HG03103 (cell line): ENCODE measurements around the gene CHTOP.
"Not testable (repeated sequence)": the region's sequence is repeated elsewhere in the genome, so short reads cannot be mapped to it uniquely, and the experiment has no call there.

Experiments
- ATAC-seq: cut with Tn5 transposase; IDR thresholded peaks from one replicate; pipeline ENCODE4 v1.9.1; 2021; ENCODE audit warnings: low read depth; ENCODE audit not compliant: unreplicated experiment

CHTOP gene

DNA sequence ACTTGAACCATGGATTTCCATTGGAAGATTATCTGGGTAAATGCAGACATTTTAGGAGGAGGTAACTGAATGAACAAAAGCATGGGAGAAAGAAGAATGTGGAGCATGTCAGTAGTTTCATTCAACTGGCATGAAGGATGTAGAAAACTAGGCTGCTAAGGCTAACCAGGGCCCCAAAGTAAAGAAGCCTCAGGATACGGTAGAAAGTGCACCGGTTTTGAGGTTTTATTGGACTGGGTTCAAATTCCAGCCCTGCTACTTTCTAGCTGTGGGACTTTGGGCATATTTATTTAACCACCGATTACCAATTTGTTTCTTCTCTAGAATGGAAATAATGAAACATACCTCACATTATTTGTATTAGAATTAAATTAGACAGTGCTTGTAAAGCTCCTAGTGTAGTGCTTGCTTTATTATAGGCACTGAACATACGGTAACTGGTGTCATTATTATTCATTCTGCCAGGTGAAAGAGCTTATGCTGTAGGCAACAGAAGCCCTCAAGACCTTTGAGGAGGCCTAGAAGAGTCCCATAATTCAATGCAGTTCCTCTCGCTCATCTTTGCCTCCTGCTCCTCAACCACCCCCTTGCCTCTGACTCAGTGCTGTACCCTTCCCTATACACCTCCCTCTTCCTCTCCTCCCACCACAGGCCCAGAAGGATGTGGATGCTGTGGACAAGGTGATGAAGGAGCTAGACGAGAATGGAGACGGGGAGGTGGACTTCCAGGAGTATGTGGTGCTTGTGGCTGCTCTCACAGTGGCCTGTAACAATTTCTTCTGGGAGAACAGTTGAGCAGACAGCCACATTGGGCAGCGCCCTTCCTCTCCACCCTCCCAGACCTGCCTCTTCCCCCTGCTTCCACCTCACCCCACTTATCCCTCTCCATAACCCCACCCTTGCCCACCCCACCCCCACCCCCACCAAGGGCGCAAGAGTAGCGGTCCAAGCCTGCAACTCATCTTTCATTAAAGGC, 2.5 kb upstream of the CHTOP start:
- no peak for ATAC-seq

DNA sequence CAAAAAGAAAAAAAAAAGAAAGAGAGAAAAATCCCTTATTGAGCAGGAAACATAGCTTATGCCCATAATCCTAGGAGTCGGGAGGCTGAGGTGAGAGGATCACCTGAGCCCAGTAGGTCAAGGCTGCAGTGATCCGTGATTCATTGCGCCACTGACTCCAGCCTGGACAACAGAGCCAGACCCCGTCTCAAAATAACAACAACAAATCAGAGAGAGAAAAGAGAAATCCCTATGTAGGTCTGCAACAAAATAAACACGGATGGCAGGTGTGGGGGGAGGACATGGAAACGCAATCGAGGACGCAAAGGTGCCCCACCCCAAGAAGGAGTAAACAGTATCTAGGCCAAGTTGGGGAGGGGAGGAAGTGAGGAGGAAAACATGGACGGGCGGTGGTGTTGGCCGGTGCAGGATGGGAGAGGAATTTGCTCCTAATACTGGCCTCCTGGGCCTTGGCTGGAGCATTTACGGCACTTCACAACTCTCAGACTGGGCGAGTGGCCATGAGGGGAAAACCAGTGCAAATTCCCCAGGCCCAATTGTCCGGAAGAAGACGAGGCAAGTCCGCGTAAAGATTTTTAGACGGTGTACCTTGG, 609 bp upstream of the CHTOP start:
- ATAC-seq, result no peak

DNA sequence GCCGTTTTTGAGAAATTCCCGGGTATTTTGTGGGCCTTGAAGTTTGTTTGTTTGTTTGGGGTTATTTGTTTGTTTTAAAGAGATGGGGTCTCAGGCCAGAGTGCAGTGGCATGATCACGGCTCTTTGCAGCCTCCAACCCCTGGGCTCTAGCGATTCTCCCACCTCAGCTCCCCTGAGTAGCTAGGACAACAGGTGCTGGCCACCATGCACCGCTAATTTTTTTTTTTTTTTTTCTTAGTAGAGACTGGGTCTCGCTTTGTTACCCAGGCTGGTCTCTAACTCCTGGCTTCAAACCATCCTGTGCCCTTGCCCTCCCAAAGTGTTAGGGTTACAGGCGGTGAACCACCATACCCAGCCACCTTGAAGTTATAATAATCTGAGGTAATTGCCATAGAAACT, 2.0 kb downstream of the CHTOP start:
- no peak for ATAC-seq

DNA sequence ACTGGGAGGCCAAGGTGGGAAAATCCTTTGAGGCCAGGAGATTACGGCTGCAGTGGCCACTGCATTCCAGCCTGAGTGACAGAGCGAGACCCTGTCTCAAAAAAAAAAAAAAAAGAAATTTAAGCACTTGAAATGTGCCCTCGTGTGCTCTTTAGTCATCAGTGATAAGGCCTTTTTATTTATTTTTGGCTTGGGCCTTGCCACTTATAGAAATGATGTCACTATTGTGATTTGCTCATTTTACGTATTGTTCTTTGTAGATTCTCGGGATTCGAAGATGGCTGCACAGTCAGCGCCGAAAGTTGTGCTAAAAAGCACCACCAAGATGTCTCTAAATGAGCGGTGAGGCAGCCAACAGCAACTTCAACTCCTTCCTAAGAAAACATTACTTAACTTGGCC, 2.4 kb downstream of the CHTOP start:
- no peak for ATAC-seq

DNA sequence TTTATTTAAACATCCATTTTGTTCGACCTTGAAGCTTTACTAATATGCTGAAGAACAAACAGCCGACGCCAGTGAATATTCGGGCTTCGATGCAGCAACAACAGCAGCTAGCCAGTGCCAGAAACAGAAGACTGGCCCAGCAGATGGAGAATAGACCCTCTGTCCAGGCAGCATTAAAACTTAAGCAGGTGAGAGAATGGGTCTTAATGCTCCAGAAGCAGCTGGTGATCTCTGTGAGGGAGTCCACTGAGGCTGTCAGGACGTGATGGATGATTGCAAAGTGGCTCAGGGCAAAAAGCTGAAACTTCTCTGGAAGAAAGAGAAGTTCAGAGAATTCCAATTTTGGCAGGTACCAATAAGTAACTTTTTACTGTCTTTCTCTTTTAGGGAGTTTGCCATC, 4.4 kb downstream of the CHTOP start:
- ATAC-seq, result no peak

DNA sequence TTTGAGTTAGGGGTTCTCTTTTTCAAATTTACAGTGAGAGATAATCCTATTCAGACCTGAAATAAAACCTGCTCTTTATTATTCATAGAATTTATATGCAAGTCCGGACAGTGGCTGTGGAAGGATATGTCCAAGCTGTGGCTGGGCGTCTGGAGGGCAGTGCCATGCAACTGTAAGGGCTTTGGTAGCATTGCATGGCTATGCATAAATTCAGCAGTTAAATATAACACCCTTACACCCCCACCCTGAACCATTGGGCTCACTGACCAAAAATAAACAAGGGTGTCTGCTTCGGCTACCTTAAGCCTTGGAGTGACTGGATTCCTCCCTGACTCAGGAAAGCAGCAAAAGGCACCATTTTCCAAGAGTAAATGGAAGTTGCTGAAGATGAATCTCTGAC, 5.4 kb downstream of the CHTOP start:
- no peak for ATAC-seq

DNA sequence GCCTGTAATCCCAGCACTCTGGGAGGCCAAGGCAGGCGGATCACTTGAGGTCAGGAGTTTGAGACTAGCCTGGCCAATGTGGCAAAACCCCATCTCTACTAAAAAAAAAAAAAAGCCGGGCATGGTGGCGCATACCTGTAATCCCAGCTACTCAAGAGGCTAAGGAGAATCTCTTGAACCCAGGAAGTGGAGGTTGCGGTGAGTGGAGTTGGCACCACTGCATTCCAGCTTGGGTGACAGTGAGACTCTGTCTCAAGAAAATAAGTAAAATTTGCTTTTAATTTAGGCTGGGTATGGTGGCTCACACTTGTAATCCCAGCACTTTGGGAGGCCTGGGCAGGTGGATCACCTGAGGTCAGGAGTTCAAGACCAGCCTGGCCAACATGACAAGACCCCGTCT, 6.3 kb downstream of the CHTOP start:
- not testable (repeated sequence) for ATAC-seq

DNA sequence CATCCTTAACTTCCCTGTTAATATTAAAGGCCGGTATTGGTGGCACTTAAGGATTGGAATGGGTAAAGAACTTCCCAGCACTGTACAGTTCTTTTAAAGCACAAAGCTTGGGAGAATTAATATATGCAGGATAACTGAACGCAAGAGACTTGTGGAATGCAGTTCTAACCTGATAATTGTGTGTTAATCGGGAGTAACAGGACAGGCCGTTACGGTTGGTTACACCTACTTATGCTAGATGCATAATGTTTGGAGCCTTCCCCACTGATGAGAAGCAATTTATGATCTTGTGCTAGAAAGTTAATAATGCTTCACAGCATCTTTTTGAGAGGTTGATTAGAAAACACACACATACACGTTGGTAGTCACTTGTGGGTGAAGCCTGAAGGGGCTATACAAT, 7.0 kb downstream of the CHTOP start:
- ATAC-seq, result no peak

DNA sequence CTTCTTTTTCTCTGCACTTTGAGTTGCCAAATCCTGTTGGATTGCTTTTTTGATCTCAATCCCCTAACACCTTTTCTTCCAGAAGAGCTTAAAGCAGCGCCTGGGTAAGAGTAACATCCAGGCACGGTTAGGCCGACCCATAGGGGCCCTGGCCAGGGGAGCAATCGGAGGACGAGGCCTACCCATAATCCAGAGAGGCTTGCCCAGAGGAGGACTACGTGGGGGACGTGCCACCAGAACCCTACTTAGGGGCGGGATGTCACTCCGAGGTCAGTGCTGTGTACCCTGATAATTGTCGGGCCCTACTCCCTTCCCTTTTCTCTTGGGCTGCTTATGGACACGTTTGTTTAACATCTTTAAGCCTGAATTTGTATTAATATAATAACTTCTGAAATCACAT, 8.3 kb downstream of the CHTOP start:
- ATAC-seq, result no peak

DNA sequence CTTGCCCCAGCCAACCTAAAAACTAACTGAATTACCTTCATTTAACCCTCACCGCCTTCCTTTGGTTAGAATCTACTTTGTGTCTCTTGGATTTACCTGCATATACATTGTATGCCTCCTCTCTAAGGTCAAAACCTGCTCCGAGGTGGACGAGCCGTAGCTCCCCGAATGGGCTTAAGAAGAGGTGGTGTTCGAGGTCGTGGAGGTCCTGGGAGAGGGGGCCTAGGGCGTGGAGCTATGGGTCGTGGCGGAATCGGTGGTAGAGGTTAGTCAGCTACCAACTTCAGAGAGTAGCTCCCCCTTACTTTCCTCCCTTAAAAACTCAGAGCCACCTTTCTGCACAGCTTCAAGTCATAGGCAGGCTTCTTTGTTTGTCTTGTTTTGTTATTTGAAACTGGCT, 9.2 kb downstream of the CHTOP start:
- ATAC-seq, result no peak

DNA sequence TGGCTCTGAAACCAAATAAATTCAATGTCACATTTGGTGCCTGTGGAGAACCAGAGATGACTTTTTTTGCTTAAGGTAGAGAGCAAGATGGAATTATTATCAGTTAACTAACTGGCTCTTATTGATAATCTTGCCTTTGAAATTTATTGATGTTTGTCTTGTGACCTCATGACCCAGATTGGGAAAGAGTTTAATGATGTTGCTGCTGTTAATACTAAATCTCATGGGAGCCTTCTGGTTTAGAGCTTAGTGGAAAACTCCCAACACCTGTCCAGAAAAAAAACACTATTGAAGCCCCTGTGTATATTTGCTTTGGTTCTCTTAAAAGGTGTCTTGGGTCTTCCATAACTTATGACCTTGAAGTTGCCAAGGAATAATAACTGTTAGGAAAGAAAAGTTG, 9.9 kb downstream of the CHTOP start:
- ATAC-seq, result no peak

DNA sequence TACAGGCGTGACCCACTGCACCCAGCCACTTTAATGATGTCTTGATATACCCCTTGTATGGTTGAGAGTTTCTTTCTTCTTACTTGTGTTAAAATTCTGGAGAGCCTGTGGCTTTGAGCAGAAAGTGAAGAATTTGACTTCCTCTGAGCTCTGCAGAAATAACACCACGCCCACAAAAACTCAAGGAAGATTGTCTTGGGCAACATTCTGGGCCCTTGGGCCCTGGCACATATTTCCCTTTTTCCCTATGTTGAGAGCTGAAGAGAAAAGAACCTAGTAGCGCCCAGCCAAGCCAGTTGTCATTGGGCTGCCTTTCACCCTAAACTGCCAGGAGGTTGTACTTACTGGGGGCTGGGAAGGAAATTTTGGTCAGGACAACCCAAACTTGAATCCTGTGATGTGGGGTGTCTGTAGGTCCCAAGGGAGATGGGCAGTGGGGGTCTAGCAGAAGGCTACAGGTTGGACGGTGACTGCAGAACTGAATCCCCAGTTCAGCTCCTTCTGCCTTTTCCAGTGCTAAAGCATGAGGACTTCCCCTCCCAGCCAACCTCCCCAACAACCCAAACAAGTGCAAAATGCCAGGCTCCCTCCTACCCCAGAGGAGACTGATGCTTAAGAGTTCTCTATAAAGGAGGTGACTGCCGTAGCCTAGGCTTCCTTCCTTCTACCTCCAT, 12.9 kb downstream of the CHTOP start:
- no peak for ATAC-seq

DNA sequence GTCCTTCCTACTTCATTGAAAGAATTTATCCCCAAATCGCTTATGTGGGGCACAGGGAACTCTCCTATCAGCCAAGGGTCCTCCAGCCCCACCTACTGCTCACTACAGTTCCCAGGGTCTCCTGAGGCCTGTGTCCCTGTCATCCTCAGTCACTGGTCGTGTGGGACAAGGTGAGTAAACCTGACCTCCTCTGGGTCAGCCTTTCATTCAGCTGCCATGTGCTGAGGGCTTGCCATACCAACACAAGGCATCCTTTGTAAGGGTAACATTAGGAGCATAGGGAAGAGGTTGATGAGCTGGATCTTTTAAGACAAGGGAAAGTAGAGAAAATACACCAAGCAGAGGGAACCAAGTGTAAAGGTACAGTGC, 13.5 kb downstream of the CHTOP start:
- ATAC-seq, result no peak

DNA sequence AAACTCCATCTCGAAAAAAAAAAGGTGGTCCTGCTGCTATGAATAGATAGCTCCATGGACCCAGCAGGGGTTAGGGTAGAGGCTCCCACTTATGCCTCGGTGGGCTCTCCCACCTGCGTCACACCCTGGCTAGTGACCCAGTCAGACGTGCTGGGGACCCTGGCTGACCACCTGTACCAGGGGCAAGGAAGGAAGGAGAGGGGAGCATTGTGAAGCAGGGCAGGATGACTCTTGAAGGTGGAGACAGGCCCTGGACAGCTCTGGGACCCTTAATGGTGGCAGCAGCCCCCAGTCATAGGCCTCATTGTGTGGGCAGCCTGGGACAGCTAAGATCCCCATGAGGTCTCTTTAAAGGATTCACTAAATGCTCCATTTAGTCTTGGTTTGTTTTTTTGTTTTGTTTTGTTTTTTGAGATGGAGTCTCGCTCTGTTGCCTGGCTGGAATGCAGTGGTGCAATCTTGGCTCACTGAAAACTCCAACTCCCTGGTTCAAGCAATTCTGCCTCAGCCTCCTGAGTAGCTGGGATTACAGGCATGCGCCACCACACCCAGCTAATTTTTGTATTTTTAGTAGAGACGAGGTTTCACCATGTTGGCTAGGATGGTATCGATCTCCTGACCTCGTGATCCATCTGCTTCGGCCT, 14.3 kb downstream of the CHTOP start:
- no peak for ATAC-seq

DNA sequence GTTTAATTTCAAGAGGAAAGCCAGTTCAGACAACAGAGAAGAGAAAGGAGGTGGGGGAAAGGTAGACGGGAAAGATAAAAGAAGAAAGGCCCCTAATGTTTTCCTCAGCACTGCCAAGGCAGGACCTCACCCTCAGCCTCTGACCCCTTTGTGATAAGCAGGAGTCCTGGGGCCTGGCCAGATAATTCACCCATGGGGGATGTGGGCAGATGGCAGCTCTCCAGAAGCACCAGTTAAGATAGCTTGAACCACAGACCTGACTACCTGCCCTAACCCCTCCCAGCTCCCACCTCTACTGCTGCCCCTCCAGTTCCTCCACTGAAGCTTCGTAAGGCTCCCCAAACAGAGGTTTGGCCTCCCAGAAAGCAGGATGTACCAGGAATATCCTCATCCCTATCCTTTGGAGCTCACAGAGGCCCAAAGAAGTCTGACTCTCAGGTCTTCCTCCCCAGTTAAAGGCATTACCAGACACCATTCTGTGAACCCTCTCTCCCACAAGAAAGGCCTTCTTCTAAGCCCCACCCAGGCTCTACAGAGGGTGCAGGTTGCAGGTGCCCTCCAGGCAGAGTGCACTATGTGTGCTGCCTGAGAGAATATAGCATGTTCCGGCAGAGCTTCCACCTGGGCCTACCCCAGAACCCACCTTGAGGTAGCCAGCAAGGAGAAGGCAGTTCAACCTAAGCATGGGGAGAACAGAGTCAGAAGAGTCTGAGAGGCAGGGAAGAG, 15.4 kb downstream of the CHTOP start:
- no peak for ATAC-seq

DNA sequence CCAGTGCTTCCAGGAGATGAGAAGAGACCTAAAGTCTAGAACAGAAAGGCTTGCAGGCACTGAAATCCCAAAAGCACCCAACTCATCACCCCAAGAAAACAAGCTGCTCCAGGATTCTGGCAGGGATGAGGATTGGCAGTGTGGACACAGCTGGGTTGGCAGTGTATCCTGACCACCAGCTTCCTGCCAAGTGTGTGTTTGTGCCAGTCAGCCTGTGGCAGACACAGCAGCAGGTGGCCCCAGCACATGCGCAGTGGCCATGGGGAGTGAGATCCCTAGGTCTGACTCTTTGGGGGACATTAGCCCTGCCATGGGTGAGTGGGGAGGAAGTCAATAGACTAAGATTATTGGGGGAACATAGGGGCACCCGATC, 16.0 kb downstream of the CHTOP start:
- ATAC-seq, result no peak

DNA sequence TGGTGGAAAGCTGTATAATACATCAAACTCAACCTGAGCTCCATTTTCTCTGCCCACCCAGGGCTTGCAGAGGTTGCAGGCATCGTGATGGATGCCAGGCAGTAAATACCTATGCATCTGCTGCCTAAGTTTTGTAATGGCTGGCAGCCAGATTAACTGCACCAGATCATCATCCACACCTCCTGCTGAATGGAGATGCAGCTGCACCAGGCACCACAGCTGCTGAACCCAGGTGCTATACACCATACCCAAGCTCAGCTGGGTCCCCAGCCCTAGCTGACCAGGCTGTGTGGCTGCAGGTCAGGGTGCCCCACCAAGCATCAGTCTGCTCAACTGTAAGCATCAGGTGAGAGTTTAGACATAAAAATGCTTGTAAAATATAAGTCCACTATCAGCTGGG, 17.9 kb downstream of the CHTOP start:
- ATAC-seq, result no peak

DNA sequence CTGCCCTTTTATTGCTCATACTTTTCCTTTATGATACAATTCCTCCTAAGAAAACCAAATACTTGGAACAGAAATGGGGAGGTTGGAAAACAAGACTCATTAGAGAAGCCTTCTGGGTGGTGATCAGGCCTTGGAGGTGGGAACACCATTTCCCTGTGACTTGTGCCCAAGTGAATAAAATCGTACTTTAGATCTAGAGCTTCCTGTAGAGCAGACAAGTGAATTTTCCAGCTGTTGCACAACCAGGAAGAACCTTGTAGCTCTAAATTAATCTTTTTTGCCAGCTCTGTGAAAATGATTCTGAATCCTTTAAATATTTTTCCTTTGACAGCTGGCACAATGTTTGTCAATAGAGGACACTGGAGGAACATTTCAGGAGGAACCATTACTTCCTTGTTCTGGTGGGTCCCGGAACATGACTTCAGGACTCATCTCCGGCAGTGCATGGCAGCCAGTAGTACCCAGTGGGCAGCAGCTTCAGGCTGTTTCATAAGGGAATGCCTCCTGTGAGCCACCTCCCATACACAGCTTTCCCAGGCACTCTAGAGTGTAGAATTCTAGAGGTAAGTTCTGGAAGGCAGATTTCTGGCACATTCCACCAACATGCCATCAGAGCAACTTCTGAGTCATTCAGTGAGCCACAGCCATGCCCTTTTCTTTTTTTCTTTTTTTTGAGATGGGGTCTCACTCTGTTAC, 19.1 kb downstream of the CHTOP start:
- ATAC-seq, result no peak

DNA sequence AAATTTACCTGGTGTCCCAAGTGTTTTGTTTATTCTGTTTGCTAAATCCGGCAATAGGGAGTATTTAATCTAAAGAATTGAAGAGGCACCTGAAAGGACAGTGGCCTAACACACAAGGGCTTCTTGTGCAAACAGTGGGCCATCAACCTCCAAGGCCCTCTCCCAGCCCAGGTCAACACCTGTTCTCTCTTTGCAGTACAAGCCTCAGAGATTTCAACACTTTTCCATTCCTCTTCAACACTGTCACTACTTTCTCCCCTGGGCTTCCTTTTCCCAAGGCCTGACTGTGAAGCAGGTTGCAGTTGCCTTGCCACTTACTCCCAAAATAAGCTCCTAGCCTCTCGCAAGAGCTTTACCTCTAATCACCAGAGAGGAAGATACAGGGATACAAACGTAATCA, 21.5 kb downstream of the CHTOP start:
- no peak for ATAC-seq
